ENCODE results near the gene HAND2.

Gene HAND2

GRCh38 chr4:173520921-173521466 lies 9.0 kb downstream of the HAND2 start:
- DNase-seq (ENCODE audit: low read depth): no peak

GRCh38 chr4:173519111-173520101 lies 10.6 kb downstream of the HAND2 start:
- DNase-seq (ENCODE audit: low read depth): no peak

- no peak for DNase-seq (ENCODE audit: low read depth)
These were observed 11.5 kb downstream of the HAND2 start for GRCh38 chr4:173518425-173519102.

GRCh38 chr4:173517781-173518424 lies 12.1 kb downstream of the HAND2 start:
- no peak for DNase-seq (ENCODE audit: low read depth)

GRCh38 chr4:173516621-173517524 lies 13.2 kb downstream of the HAND2 start:
- DNase-seq (ENCODE audit: low read depth): no peak

GRCh38 chr4:173515458-173515857 lies 14.6 kb downstream of the HAND2 start:
- DNase-seq (ENCODE audit: low read depth): no peak

GRCh38 chr4:173514641-173515217 lies 15.3 kb downstream of the HAND2 start:
- no peak for DNase-seq (ENCODE audit: low read depth)

- DNase-seq (ENCODE audit: low read depth): no peak
These were observed 16.4 kb downstream of the HAND2 start for GRCh38 chr4:173513651-173514050.

GRCh38 chr4:173511787-173512361 lies 18.2 kb downstream of the HAND2 start:
- no peak for DNase-seq (ENCODE audit: low read depth)

GRCh38 chr4:173509036-173510001 lies 20.7 kb downstream of the HAND2 start:
- DNase-seq (ENCODE audit: low read depth): no peak

GRCh38 chr4:173508386-173509035 lies 21.5 kb downstream of the HAND2 start:
- no peak for DNase-seq (ENCODE audit: low read depth)

GRCh38 chr4:173507471-173508385 lies 22.3 kb downstream of the HAND2 start:
- no peak for DNase-seq (ENCODE audit: low read depth)

- no peak for DNase-seq (ENCODE audit: low read depth)
These were observed 23.3 kb downstream of the HAND2 start for GRCh38 chr4:173506597-173507211.

- DNase-seq (ENCODE audit: low read depth): no peak
These were observed 24.0 kb downstream of the HAND2 start for GRCh38 chr4:173505924-173506518.

GRCh38 chr4:173504181-173504503 lies 25.9 kb downstream of the HAND2 start:
- DNase-seq (ENCODE audit: low read depth): no peak

- DNase-seq (ENCODE audit: low read depth): no peak
These were observed 26.5 kb downstream of the HAND2 start for GRCh38 chr4:173503330-173504180.
